NCI-H128 (cell line): ENCODE results near the gene ABLIM1.

Experiments
- DNase-seq: peaks from one replicate; lab custom pipeline; 2025; ENCODE audit not compliant: unreplicated experiment; lab: John Stamatoyannopoulos, UW

Gene ABLIM1

GRCh38 chr10:114523876-114524275, 134.2 kb downstream of the ABLIM1 start:
- DNase-seq, result no peak

- DNase-seq, result no peak
Observed at GRCh38 chr10:114521255-114521654, 136.8 kb downstream of the ABLIM1 start.

- DNase-seq, result no peak
Observed at GRCh38 chr10:114520453-114520852, 137.6 kb downstream of the ABLIM1 start.

GRCh38 chr10:114519756-114520293, 138.2 kb downstream of the ABLIM1 start:
- no peak for DNase-seq

- no peak for DNase-seq
Observed at GRCh38 chr10:114519306-114519669, 138.8 kb downstream of the ABLIM1 start.

GRCh38 chr10:114518401-114519305, 139.4 kb downstream of the ABLIM1 start:
- DNase-seq, result no peak

- no peak for DNase-seq
Observed at GRCh38 chr10:114517368-114518250, 140.5 kb downstream of the ABLIM1 start.

- DNase-seq, result no peak
Observed at GRCh38 chr10:114516356-114516755, 141.7 kb downstream of the ABLIM1 start.

GRCh38 chr10:114515298-114515914, 142.7 kb downstream of the ABLIM1 start:
- DNase-seq, result no peak

- no peak for DNase-seq
Observed at GRCh38 chr10:114513381-114513792, 144.7 kb downstream of the ABLIM1 start.

GRCh38 chr10:114511881-114512280, 146.2 kb downstream of the ABLIM1 start:
- DNase-seq, result no peak

GRCh38 chr10:114508376-114508775, 149.7 kb downstream of the ABLIM1 start:
- DNase-seq, result no peak

GRCh38 chr10:114507449-114507848, 150.6 kb downstream of the ABLIM1 start:
- no peak for DNase-seq

- no peak for DNase-seq
Observed at GRCh38 chr10:114506871-114507385, 151.1 kb downstream of the ABLIM1 start.

GRCh38 chr10:114504769-114505579, 153.1 kb downstream of the ABLIM1 start:
- DNase-seq, result no peak

- no peak for DNase-seq
Observed at GRCh38 chr10:114502074-114502473, 156.0 kb downstream of the ABLIM1 start.

GRCh38 chr10:114501650-114502049, 156.4 kb downstream of the ABLIM1 start:
- no peak for DNase-seq

- no peak for DNase-seq
Observed at GRCh38 chr10:114500643-114501042, 157.4 kb downstream of the ABLIM1 start.

- no peak for DNase-seq
Observed at GRCh38 chr10:114499630-114500190, 158.4 kb downstream of the ABLIM1 start.

GRCh38 chr10:114499116-114499515, 159.0 kb downstream of the ABLIM1 start:
- DNase-seq, result no peak
